WTC11 (cell line): Measurements from ENCODE around the gene PPP3CA. TPM values are rescaled to one million over a fixed set of nuclear protein-coding genes. Genes with fewer than 3 reads are reported as not detected.

Source experiments
- ATAC-seq: fragments of 200-7000 bp; cut with Tn5 transposase; 2 replicates; pipeline ENCODE4 v1.10.0; 2021; ENCODE audit warnings: mild to moderate bottlenecking, moderate library complexity
- CTCF ChIA-PET: fragments of 300-600 bp; sonication (Branson Sonifier 250); formaldehyde crosslinking; loops from one replicate; lab custom pipeline; 2021; ENCODE audit warnings: antibody characterized with exemption; lab: Charles Lee
- POLR2A ChIA-PET: fragments of 350-600 bp; sonication (Branson Sonifier 250); formaldehyde crosslinking; loops from one replicate; lab custom pipeline; 2021; ENCODE audit warnings: antibody characterized with exemption; lab: Charles Lee
- DNase-seq: peaks from one replicate; pipeline ENCODE4 v3.0.0; 2021; ENCODE audit warnings: low spot score
- H3K27ac Mint-ChIP-seq: 2 replicates; pipeline ENCODE4 v1.8.0; 2021; ENCODE audit warnings: mixed read lengths
- H3K27me3 Mint-ChIP-seq: 2 replicates; pipeline ENCODE4 v1.8.0; 2021; ENCODE audit warnings: low read depth, mild to moderate bottlenecking, moderate library complexity, mixed read lengths
- H3K36me3 Mint-ChIP-seq: 2 replicates; pipeline ENCODE4 v1.8.0; 2021; ENCODE audit warnings: mixed read lengths
- H3K4me1 Mint-ChIP-seq: 2 replicates; pipeline ENCODE4 v1.8.0; 2022; ENCODE audit warnings: mixed read lengths
- H3K4me3 Mint-ChIP-seq: 2 replicates; pipeline ENCODE4 v1.8.0; 2021; ENCODE audit warnings: mild to moderate bottlenecking, moderate library complexity, mixed read lengths
- H3K9me3 Mint-ChIP-seq: 2 replicates; pipeline ENCODE4 v1.8.0; 2021; ENCODE audit warnings: mixed read lengths
- ATF1 ChIP-seq: sonication (generic); formaldehyde crosslinking; IDR thresholded peaks from 2 replicates; pipeline ENCODE4 v1.8.1; 2023; ENCODE audit warnings: mild to moderate bottlenecking, moderate library complexity, missing genetic modification reagents
- CREB1 ChIP-seq: sonication (generic); formaldehyde crosslinking; IDR thresholded peaks from 2 replicates; pipeline ENCODE4 v1.8.0; 2023; ENCODE audit warnings: mild to moderate bottlenecking, missing genetic modification reagents
- ELF4 ChIP-seq: sonication (generic); formaldehyde crosslinking; IDR thresholded peaks from 2 replicates; pipeline ENCODE4 v1.8.1; 2022; ENCODE audit warnings: low read depth, mild to moderate bottlenecking, moderate library complexity, missing genetic modification reagents
- ETV6 ChIP-seq: sonication (generic); formaldehyde crosslinking; IDR thresholded peaks from 2 replicates; pipeline ENCODE4 v1.8.1; 2022; ENCODE audit warnings: mild to moderate bottlenecking, missing genetic modification reagents
- HMGXB4 ChIP-seq: sonication (generic); formaldehyde crosslinking; IDR thresholded peaks from 2 replicates; pipeline ENCODE4 v1.8.1; 2023; ENCODE audit warnings: mild to moderate bottlenecking, moderate library complexity, missing genetic modification reagents
- NFYB ChIP-seq: sonication (generic); formaldehyde crosslinking; conservative IDR thresholded peaks from 2 replicates; pipeline ENCODE4 v1.8.0; 2022; ENCODE audit warnings: low read depth, missing genetic modification reagents
- NR1H2 ChIP-seq: sonication (generic); formaldehyde crosslinking; IDR thresholded peaks from 2 replicates; pipeline ENCODE4 v1.9.0; 2021; ENCODE audit warnings: mild to moderate bottlenecking, moderate library complexity, missing genetic modification reagents
- OVOL2 ChIP-seq: fragments of 250-450 bp; sonication (Bioruptor Pico); IDR thresholded peaks from 2 replicates; pipeline ENCODE4 v1.9.0; 2021; ENCODE audit warnings: mild to moderate bottlenecking, borderline replicate concordance
- RELA ChIP-seq: sonication (generic); formaldehyde crosslinking; IDR thresholded peaks from 2 replicates; pipeline ENCODE4 v1.8.1; 2022; ENCODE audit warnings: missing genetic modification reagents, mild to moderate bottlenecking, borderline replicate concordance
- RORB ChIP-seq: fragments of 250-450 bp; sonication (Bioruptor Pico); IDR thresholded peaks from 2 replicates; pipeline ENCODE4 v1.9.0; 2021; ENCODE audit warnings: mild to moderate bottlenecking
- TP53 ChIP-seq: sonication (generic); formaldehyde crosslinking; IDR thresholded peaks from 2 replicates; pipeline ENCODE4 v1.8.1; 2023; ENCODE audit warnings: mild to moderate bottlenecking, missing genetic modification reagents
- USF1 ChIP-seq: sonication (generic); formaldehyde crosslinking; IDR thresholded peaks from 2 replicates; pipeline ENCODE4 v1.8.0; 2022; ENCODE audit warnings: mild to moderate bottlenecking, missing genetic modification reagents
- ZNF317 ChIP-seq: sonication (generic); formaldehyde crosslinking; IDR thresholded peaks from 2 replicates; pipeline ENCODE4 v1.8.1; 2023; ENCODE audit warnings: low read depth, mild to moderate bottlenecking, moderate library complexity, missing genetic modification reagents, borderline replicate concordance
- ZNF423 ChIP-seq: fragments of 250-450 bp; sonication (Bioruptor Pico); IDR thresholded peaks from 2 replicates; pipeline ENCODE4 v2.1.2; 2022; ENCODE audit warnings: mild to moderate bottlenecking, moderate library complexity
- ZNF532 ChIP-seq: fragments of 250-450 bp; sonication (Bioruptor Pico); IDR thresholded peaks from 2 replicates; pipeline ENCODE4 v1.9.0; 2021; ENCODE audit warnings: mild to moderate bottlenecking, borderline replicate concordance
- ZNF671 ChIP-seq: fragments of 250-450 bp; sonication (Bioruptor Pico); IDR thresholded peaks from 2 replicates; pipeline ENCODE4 v1.8.0; 2021; ENCODE audit warnings: mild to moderate bottlenecking
- ZSCAN18 ChIP-seq: fragments of 250-450 bp; sonication (Bioruptor Pico); IDR thresholded peaks from 2 replicates; pipeline ENCODE4 v2.1.2; 2022; ENCODE audit warnings: mild to moderate bottlenecking, moderate library complexity
- total RNA-seq: library from RNA; stranded (reverse); gene quantifications from 3 replicates; pipeline ENCODE4 v1.2.3, GENCODE V29; 2021
- TF ChIP-seq, protein P1 (sequence below): fragments of 250-450 bp; sonication (Bioruptor Pico); IDR thresholded peaks from 2 replicates; pipeline ENCODE4 v1.9.0; 2021; ENCODE audit warnings: moderate library complexity, mild to moderate bottlenecking, inconsistent platforms, borderline replicate concordance
- TF ChIP-seq, protein P2 (sequence below): sonication (generic); formaldehyde crosslinking; IDR thresholded peaks from 2 replicates; pipeline ENCODE4 v1.8.0; 2022; ENCODE audit warnings: mild to moderate bottlenecking, missing genetic modification reagents
- TF ChIP-seq, protein P3 (sequence below): sonication (generic); formaldehyde crosslinking; IDR thresholded peaks from 2 replicates; pipeline ENCODE4 v1.8.1; 2022; ENCODE audit warnings: low read depth, missing genetic modification reagents, borderline replicate concordance
- TF ChIP-seq, protein P4 (sequence below): sonication (generic); formaldehyde crosslinking; IDR thresholded peaks from 2 replicates; pipeline ENCODE4 v1.8.0; 2023; ENCODE audit warnings: missing genetic modification reagents, mild to moderate bottlenecking, borderline replicate concordance

The PPP3CA gene
- total RNA-seq, 1 experiment from 2014 or later, result 41.6 TPM

DNA sequence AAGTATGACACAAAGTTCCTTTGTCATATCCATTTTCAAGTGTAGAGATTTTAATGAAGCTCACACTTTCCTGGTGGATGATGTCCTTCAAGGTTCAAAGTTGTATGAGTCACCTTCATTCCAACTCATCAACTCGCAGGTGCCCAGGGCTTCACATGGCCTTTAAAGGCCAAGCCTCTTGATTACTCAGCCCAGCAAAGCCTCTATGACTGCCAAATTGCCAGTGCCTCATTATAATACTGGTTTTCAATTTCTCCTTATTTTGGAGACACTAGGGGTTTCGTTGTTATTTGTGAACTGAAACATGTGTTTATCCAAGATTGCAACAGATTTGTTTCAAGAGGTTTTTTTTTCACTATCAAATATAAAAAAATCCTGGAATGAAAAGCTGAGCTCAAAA, 45.9 kb upstream of the PPP3CA start (continued):
- TF ChIP-seq ZNF532 (CRISPR knock-in tag) (no peak), ETV6 (CRISPR knock-in tag) (no peak), ZNF317 (CRISPR knock-in tag) (no peak), ZNF423 (CRISPR knock-in tag) (no peak), USF1 (CRISPR knock-in tag) (no peak)

DNA sequence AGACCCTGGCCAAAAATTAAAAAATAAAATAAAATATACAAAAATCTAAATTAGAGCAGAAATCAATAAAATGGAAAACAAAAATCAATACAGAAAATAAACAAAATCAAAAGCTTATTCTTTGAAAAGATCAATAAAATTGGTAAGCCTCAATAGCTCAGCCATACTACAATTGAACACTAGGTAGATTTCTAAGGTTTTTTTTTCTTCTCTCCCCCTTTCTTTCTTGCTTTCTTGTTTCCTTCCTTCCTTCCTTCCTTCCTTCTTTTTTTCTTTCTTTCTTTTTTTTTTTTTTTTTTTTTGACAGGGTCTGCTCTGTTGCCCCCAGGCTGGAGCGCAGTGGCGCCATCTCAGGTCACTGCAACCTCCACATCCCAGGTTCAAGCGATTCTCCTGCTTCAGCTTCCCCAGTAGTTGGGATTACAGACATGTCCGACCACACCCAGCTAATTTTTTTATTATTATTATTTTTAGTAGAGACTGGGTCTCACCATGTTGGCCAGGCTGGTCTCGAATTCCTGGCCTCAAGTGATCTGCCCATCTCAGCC, 23.4 kb upstream of the PPP3CA start:
- H3K4me3 Mint-ChIP-seq, result no peak overlapping the region
- H3K27me3 Mint-ChIP-seq, result no peaks in the 10 kb centered on the region
- peak; percentile 54 for DNase-seq
- ChIA-PET POLR2A (interaction anchor here (0.7 kb wide), 2 partner anchors 316 to 326 kb away, joined by 4 to 5 read pairs; no protein-coding TSS in a partner anchor), CTCF (interaction anchor here (0.6 to 1.2 kb wide), 18 partner anchors 9 to 1372 kb away, joined by 3 to 13 read pairs (median 3); no protein-coding TSS in a partner anchor)
- ATAC-seq, result peak; percentile 38
- H3K4me1 Mint-ChIP-seq, result peaks cover 18% of the 10 kb centered on the region
- H3K36me3 Mint-ChIP-seq, result no peaks in the 10 kb centered on the region
- H3K9me3 Mint-ChIP-seq, result peaks cover 11% of the 10 kb centered on the region
- no peak overlapping the region for H3K27ac Mint-ChIP-seq
- TF ChIP-seq ATF1 (CRISPR knock-in tag), result no peak
- TF ChIP-seq ZSCAN18, result no peak
- TF ChIP-seq, protein P1, sequence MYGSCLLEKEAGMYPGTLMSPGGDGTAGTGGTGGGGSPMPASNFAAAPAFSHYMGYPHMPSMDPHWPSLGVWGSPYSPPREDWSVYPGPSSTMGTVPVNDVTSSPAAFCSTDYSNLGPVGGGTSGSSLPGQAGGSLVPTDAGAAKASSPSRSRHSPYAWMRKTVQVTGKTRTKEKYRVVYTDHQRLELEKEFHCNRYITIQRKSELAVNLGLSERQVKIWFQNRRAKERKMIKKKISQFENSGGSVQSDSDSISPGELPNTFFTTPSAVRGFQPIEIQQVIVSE (CRISPR knock-in tag), result no peak
- no peak for TF ChIP-seq ZNF671 (CRISPR knock-in tag)
- no peak for TF ChIP-seq ELF4 (CRISPR knock-in tag)
- no peak for TF ChIP-seq CREB1 (CRISPR knock-in tag)
- TF ChIP-seq RORB, result no peak
- TF ChIP-seq OVOL2 (CRISPR knock-in tag), result no peak
- no peak for TF ChIP-seq NFYB (CRISPR knock-in tag)
- no peak for TF ChIP-seq ETV6 (CRISPR knock-in tag)
- no peak for TF ChIP-seq HMGXB4 (CRISPR knock-in tag)
- TF ChIP-seq, protein P2, sequence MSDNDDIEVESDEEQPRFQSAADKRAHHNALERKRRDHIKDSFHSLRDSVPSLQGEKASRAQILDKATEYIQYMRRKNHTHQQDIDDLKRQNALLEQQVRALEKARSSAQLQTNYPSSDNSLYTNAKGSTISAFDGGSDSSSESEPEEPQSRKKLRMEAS (CRISPR knock-in tag), result no peak
- no peak for TF ChIP-seq TP53
- TF ChIP-seq RELA, result no peak
- TF ChIP-seq, protein P3, sequence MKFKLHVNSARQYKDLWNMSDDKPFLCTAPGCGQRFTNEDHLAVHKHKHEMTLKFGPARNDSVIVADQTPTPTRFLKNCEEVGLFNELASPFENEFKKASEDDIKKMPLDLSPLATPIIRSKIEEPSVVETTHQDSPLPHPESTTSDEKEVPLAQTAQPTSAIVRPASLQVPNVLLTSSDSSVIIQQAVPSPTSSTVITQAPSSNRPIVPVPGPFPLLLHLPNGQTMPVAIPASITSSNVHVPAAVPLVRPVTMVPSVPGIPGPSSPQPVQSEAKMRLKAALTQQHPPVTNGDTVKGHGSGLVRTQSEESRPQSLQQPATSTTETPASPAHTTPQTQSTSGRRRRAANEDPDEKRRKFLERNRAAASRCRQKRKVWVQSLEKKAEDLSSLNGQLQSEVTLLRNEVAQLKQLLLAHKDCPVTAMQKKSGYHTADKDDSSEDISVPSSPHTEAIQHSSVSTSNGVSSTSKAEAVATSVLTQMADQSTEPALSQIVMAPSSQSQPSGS (CRISPR knock-in tag), result no peak
- no peak for TF ChIP-seq NR1H2 (CRISPR knock-in tag)
- TF ChIP-seq, protein P4, sequence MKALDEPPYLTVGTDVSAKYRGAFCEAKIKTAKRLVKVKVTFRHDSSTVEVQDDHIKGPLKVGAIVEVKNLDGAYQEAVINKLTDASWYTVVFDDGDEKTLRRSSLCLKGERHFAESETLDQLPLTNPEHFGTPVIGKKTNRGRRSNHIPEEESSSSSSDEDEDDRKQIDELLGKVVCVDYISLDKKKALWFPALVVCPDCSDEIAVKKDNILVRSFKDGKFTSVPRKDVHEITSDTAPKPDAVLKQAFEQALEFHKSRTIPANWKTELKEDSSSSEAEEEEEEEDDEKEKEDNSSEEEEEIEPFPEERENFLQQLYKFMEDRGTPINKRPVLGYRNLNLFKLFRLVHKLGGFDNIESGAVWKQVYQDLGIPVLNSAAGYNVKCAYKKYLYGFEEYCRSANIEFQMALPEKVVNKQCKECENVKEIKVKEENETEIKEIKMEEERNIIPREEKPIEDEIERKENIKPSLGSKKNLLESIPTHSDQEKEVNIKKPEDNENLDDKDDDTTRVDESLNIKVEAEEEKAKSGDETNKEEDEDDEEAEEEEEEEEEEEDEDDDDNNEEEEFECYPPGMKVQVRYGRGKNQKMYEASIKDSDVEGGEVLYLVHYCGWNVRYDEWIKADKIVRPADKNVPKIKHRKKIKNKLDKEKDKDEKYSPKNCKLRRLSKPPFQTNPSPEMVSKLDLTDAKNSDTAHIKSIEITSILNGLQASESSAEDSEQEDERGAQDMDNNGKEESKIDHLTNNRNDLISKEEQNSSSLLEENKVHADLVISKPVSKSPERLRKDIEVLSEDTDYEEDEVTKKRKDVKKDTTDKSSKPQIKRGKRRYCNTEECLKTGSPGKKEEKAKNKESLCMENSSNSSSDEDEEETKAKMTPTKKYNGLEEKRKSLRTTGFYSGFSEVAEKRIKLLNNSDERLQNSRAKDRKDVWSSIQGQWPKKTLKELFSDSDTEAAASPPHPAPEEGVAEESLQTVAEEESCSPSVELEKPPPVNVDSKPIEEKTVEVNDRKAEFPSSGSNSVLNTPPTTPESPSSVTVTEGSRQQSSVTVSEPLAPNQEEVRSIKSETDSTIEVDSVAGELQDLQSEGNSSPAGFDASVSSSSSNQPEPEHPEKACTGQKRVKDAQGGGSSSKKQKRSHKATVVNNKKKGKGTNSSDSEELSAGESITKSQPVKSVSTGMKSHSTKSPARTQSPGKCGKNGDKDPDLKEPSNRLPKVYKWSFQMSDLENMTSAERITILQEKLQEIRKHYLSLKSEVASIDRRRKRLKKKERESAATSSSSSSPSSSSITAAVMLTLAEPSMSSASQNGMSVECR, result no peak
